ENCODE results near the gene RNF168.

Gene RNF168

GRCh38 chr3:196440696-196441095 is 62.9 kb downstream of the RNF168 start:
- H3K9me3 ChIP-seq (replicated peaks; ENCODE audit: insufficient read depth, low read length), result no peaks in the 10 kb centered on the region
- no peak for DNase-seq
- H4K20me1 ChIP-seq (ENCODE audit: insufficient read depth, low read length), result no peaks in the 10 kb centered on the region
- H3K4me3 ChIP-seq (ENCODE audit: low read length), result no peak overlapping the region
- no peaks in the 10 kb centered on the region for H3K36me3 ChIP-seq (replicated peaks; ENCODE audit: insufficient read depth, low read length)
- H3F3A ChIP-seq (ENCODE audit: insufficient read depth, low read length), result no peaks in the 10 kb centered on the region
- H3K4me2 ChIP-seq (ENCODE audit: low read depth, low read length), result no peak overlapping the region
- H3K9me2 ChIP-seq (replicated peaks; ENCODE audit: insufficient read depth, low read length), result no peaks in the 10 kb centered on the region
- no peak overlapping the region for H3K27ac ChIP-seq (ENCODE audit: low read length)
- H3K27me3 ChIP-seq (replicated peaks; ENCODE audit: insufficient read depth, low read length), result no peaks in the 10 kb centered on the region
- TF ChIP-seq CTCF (IDR thresholded peaks at IDR 0.05; ENCODE audit: low read length) (no peak), EZH2 (optimal IDR thresholded peaks at IDR 0.05; ENCODE audit: low read depth, low read length) (no peak), EZH2phosphoT487 (IDR thresholded peaks at IDR 0.05; ENCODE audit: low read length) (no peak)
- no peaks in the 10 kb centered on the region for H3K4me1 ChIP-seq (ENCODE audit: low read length)
- H3K9ac ChIP-seq (ENCODE audit: low read length), result no peak overlapping the region
- no peaks in the 10 kb centered on the region for H3K79me2 ChIP-seq (ENCODE audit: low read length)
- no peak overlapping the region for H2AFZ ChIP-seq (ENCODE audit: low read length)

GRCh38 chr3:196440041-196440537 is 63.5 kb downstream of the RNF168 start:
- TF ChIP-seq EZH2phosphoT487 (IDR thresholded peaks at IDR 0.05; ENCODE audit: low read length) (no peak), EZH2 (optimal IDR thresholded peaks at IDR 0.05; ENCODE audit: low read depth, low read length) (no peak), CTCF (IDR thresholded peaks at IDR 0.05; ENCODE audit: low read length) (no peak)
- DNase-seq, result no peak
- Histone ChIP-seq H3K9me2 (replicated peaks; ENCODE audit: insufficient read depth, low read length) (no peaks in the 10 kb centered on the region), H3K4me2 (ENCODE audit: low read depth, low read length) (no peak overlapping the region), H3K27me3 (replicated peaks; ENCODE audit: insufficient read depth, low read length) (no peaks in the 10 kb centered on the region), H4K20me1 (ENCODE audit: insufficient read depth, low read length) (no peaks in the 10 kb centered on the region), H3K9ac (ENCODE audit: low read length) (no peak overlapping the region), H3K4me1 (ENCODE audit: low read length) (no peaks in the 10 kb centered on the region), H3K4me3 (ENCODE audit: low read length) (no peak overlapping the region), H3K79me2 (ENCODE audit: low read length) (no peaks in the 10 kb centered on the region), H3F3A (ENCODE audit: insufficient read depth, low read length) (no peaks in the 10 kb centered on the region), H2AFZ (ENCODE audit: low read length) (no peak overlapping the region), H3K27ac (ENCODE audit: low read length) (no peak overlapping the region), H3K36me3 (replicated peaks; ENCODE audit: insufficient read depth, low read length) (no peaks in the 10 kb centered on the region), H3K9me3 (replicated peaks; ENCODE audit: insufficient read depth, low read length) (no peaks in the 10 kb centered on the region)

- peak; percentile 97 for DNase-seq
- Histone ChIP-seq H3K4me1 (ENCODE audit: low read length) (0 out of 2 replicates have a peak, but pooled peaks cover 9% of the 10 kb centered on the region), H3F3A (ENCODE audit: insufficient read depth, low read length) (peaks cover 19% of the 10 kb centered on the region), H3K36me3 (replicated peaks; ENCODE audit: insufficient read depth, low read length) (no peaks in the 10 kb centered on the region), H3K27ac (ENCODE audit: low read length) (peak within 1 kb of the TSS; percentile 41; the same call in 1 of the 2 replicates), H3K79me2 (ENCODE audit: low read length) (peaks cover 50% of the 10 kb centered on the region), H3K9me3 (replicated peaks; ENCODE audit: insufficient read depth, low read length) (no peaks in the 10 kb centered on the region), H3K27me3 (replicated peaks; ENCODE audit: insufficient read depth, low read length) (no peaks in the 10 kb centered on the region), H2AFZ (ENCODE audit: low read length) (peak within 1 kb of the TSS; percentile 95), H3K4me2 (ENCODE audit: low read depth, low read length) (peak within 1 kb of the TSS; percentile 94), H3K9me2 (replicated peaks; ENCODE audit: insufficient read depth, low read length) (no peaks in the 10 kb centered on the region), H4K20me1 (ENCODE audit: insufficient read depth, low read length) (no peaks in the 10 kb centered on the region; the same call in 1 of the 2 replicates), H3K9ac (ENCODE audit: low read length) (peak within 1 kb of the TSS; percentile 66), H3K4me3 (ENCODE audit: low read length) (peak within 1 kb of the TSS; percentile 82)
- no peak for TF ChIP-seq EZH2 (optimal IDR thresholded peaks at IDR 0.05; ENCODE audit: low read depth, low read length)
- TF ChIP-seq CTCF (IDR thresholded peaks at IDR 0.05; ENCODE audit: low read length), result no peak
- no peak for TF ChIP-seq EZH2phosphoT487 (IDR thresholded peaks at IDR 0.05; ENCODE audit: low read length)
Observed at GRCh38 chr3:196432137-196432879, 71.3 kb downstream of the RNF168 start, which contains the start of gene UBXN7. Gene UBXN7, minus strand, starts transcription at chr3:196432427. Its CDS starts 28 bp downstream, at chr3:196432399.
